Lower lobe of right lung (tissue), 2 donors: ENCODE results near the gene EVL. TPM values are rescaled to one million over a fixed set of nuclear protein-coding genes. Genes with fewer than 3 reads are reported as not detected.
A peak's percentile ranks its signal among the peaks of the same experiment; 100 is the strongest.

ENCODE experiments used
- ATAC-seq, 2 donors: fragments of 200-7000 bp; cut with Tn5 transposase; one replicate each; pipeline ENCODE4 v1.9.1; 2020 to 2022; ENCODE audit warnings: mild to moderate bottlenecking in 2 of 2, moderate library complexity in 2 of 2
- DNase-seq: peaks from one replicate; pipeline ENCODE4 v3.0.0-alpha.2; 2020
- H3K27ac ChIP-seq: fragments of 200-600 bp; one replicate; pipeline ENCODE4 v1.8.0; 2022
- H3K27me3 ChIP-seq: fragments of 200-600 bp; one replicate; pipeline ENCODE4 v1.8.0; 2022; ENCODE audit warnings: low read depth
- H3K36me3 ChIP-seq: fragments of 200-600 bp; one replicate; pipeline ENCODE4 v1.8.0; 2022; ENCODE audit warnings: mild to moderate bottlenecking
- H3K4me1 ChIP-seq: fragments of 200-600 bp; one replicate; pipeline ENCODE4 v1.8.0; 2022
- H3K4me3 ChIP-seq: fragments of 200-600 bp; one replicate; pipeline ENCODE4 v1.8.0; 2022; ENCODE audit warnings: mild to moderate bottlenecking
- H3K9me3 ChIP-seq: fragments of 200-600 bp; one replicate; pipeline ENCODE4 v1.8.0; 2022
- intact Hi-C: fragments of 100-400 bp; cut with DNase I; formaldehyde crosslinking; loops from one replicate; pipeline ENCODE4 v1.11.0; 2022
- total RNA-seq: library from RNA; stranded (reverse); fragmentation: NEBNext Ultra II Directional; extraction: Animal tissue kit (Norgen Biotek cat#: 25700); gene quantifications from one replicate; pipeline ENCODE4 v1.2.1, GENCODE V29; 2021
- TF ChIP-seq, protein P1 (sequence below): fragments of 200-600 bp; IDR thresholded peaks from one replicate; pipeline ENCODE4 v1.8.0; 2022; ENCODE audit warnings: antibody characterized with exemption, mild to moderate bottlenecking
- donor health status: DM: no; HTN: yes; CAD: no; lungs with severe emphysema.

EVL gene
- total RNA-seq, 1 donor from 2014 or later: 226 TPM

DNA sequence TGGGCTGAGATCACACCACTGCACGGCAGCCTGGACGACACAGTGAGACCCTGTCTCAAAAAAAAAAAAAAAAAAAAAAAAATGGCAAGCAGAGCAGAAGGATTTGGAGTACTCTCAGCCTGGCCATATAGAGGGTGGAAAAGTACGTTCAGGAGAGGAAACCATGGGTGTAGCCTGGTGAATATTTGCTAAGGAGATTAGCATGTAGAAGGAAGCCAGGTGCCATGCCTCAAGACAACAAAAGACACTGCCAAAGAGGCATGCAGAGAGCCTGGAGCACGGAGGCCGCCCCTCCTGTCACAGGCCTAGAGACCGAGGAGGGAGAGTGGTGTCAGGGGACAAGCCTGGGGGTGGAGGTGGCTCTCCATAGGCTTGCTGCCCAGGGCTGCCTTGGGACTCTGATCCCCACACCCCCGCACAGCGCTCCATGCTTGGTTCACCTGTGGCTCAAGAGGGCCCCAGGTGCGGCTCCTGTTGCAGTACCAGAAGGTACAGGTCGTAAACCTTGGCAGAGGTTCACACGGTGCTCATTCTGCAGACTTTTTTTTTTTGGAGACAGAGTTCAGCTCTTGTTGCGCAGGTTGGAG lies 122.1 kb downstream of the EVL start:
- H3K4me3 ChIP-seq: no peak overlapping the region
- peak; percentile 59 for DNase-seq
- no peaks in the 10 kb centered on the region for H3K27me3 ChIP-seq
- intact Hi-C loops: no loop called here
- TF ChIP-seq, protein P1, sequence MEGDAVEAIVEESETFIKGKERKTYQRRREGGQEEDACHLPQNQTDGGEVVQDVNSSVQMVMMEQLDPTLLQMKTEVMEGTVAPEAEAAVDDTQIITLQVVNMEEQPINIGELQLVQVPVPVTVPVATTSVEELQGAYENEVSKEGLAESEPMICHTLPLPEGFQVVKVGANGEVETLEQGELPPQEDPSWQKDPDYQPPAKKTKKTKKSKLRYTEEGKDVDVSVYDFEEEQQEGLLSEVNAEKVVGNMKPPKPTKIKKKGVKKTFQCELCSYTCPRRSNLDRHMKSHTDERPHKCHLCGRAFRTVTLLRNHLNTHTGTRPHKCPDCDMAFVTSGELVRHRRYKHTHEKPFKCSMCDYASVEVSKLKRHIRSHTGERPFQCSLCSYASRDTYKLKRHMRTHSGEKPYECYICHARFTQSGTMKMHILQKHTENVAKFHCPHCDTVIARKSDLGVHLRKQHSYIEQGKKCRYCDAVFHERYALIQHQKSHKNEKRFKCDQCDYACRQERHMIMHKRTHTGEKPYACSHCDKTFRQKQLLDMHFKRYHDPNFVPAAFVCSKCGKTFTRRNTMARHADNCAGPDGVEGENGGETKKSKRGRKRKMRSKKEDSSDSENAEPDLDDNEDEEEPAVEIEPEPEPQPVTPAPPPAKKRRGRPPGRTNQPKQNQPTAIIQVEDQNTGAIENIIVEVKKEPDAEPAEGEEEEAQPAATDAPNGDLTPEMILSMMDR: no peak
- peak in 1 of 2 donors; percentile 43 for ATAC-seq
- no peaks in the 10 kb centered on the region for H3K9me3 ChIP-seq
- no peak overlapping the region for H3K27ac ChIP-seq
- peaks cover 7% of the 10 kb centered on the region for H3K4me1 ChIP-seq
- no peaks in the 10 kb centered on the region for H3K36me3 ChIP-seq

- DNase-seq: no peak
- no peak overlapping the region for H3K4me3 ChIP-seq
- TF ChIP-seq, protein P1: no peak
- intact Hi-C loops: no loop called here
- peaks cover 15% of the 10 kb centered on the region for H3K4me1 ChIP-seq
- H3K9me3 ChIP-seq: no peaks in the 10 kb centered on the region
- H3K36me3 ChIP-seq: no peaks in the 10 kb centered on the region
- no peaks in the 10 kb centered on the region for H3K27me3 ChIP-seq
- ATAC-seq: no peak
- no peak overlapping the region for H3K27ac ChIP-seq
These were observed 123.3 kb downstream of the EVL start for GRCh38 chr14:100188392-100189030.

DNA sequence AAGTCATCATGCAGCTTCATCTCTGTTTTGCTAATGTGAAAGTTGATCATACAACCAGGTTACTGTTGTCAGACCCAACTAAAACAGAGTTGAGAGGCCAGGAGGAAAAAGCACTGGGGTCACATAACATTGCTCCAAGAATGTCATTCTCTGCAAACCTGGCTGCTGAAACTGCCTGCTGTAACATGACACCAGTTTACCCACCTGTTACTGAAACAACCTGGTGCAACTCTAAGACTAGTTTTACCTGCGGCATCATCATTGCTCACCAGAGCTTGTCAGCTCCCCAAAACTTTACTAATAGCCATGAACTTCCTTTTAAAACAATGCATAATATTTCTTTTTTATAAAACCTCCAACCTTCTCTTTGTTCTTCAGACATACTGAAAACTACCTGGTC lies 124.9 kb downstream of the EVL start:
- H3K36me3 ChIP-seq: no peaks in the 10 kb centered on the region
- H3K27ac ChIP-seq: no peak overlapping the region
- H3K4me3 ChIP-seq: no peak overlapping the region
- ATAC-seq (no peak), DNase-seq (no peak)
- no peaks in the 10 kb centered on the region for H3K9me3 ChIP-seq
- H3K27me3 ChIP-seq: no peaks in the 10 kb centered on the region
- peaks cover 16% of the 10 kb centered on the region for H3K4me1 ChIP-seq
- intact Hi-C loops: no loop called here
- TF ChIP-seq, protein P1: no peak

GRCh38 chr14:100191584-100192249 lies 126.5 kb downstream of the EVL start:
- no peaks in the 10 kb centered on the region for H3K9me3 ChIP-seq
- no peak for DNase-seq
- no peak for ATAC-seq
- no peak overlapping the region for H3K4me3 ChIP-seq
- intact Hi-C loops: no loop called here
- H3K27me3 ChIP-seq: no peaks in the 10 kb centered on the region
- peak overlapping the region; percentile 95 for H3K27ac ChIP-seq
- peaks cover 16% of the 10 kb centered on the region for H3K4me1 ChIP-seq
- H3K36me3 ChIP-seq: no peaks in the 10 kb centered on the region
- TF ChIP-seq, protein P1: no peak

- peak overlapping the region; percentile 95 for H3K27ac ChIP-seq
- TF ChIP-seq, protein P1: no peak
- H3K9me3 ChIP-seq: no peaks in the 10 kb centered on the region
- intact Hi-C loops: no loop called here
- peaks cover 16% of the 10 kb centered on the region for H3K4me1 ChIP-seq
- DNase-seq: peak; percentile 59
- no peaks in the 10 kb centered on the region for H3K36me3 ChIP-seq
- no peaks in the 10 kb centered on the region for H3K27me3 ChIP-seq
- peak in 1 of 2 donors; percentile 8 for ATAC-seq
- peak overlapping the region; percentile 54 for H3K4me3 ChIP-seq
These were observed 127.0 kb downstream of the EVL start for GRCh38 chr14:100192250-100192671.
